Measurements from ENCODE around the gene PID1.
"Not testable (repeated sequence)": the region's sequence is repeated elsewhere in the genome, so short reads cannot be mapped to it uniquely, and the experiment has no call there.

Gene PID1

DNA sequence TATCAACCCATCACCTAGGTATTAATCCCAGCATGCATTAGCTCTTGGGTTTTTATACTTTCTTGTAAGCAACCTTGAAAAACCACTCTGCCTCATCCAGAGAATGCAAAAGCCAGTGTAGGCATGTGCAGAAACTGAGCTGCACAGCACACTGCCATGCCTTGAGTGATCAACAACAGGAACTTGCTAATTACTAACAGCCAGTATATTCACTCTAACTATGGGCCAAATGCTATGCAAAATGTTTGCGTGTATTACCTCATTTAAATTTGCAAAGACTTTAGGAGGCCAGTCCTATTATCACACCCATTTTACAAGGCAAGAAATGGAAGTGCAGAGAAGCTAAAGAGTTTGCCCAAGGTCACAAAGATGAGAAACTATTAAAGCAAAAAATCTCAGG is 169.8 kb downstream of the PID1 start:
- DNase-seq: no peak

DNA sequence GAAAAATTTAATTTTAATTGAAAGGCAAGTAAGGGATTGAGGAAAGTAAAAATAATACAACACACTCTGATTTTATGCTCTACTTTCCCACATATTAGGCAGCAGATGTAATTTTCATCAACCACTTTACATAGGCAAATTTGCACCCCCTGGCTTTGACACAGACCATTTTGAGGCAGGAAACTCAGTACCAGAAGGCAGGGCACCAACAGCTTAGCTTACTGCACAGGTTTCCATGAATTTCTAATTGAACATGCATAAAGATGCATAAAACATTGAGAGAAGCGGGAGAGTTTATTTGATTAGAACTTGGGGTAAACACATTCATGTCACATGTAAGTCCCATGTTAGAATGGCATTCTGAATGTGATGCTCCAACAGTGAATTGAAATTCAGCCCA is 171.9 kb downstream of the PID1 start:
- no peak for DNase-seq

- DNase-seq: no peak
These were observed 172.3 kb downstream of the PID1 start for GRCh38 chr2:229098801-229099200.

GRCh38 chr2:229096409-229097066 is 174.5 kb downstream of the PID1 start:
- DNase-seq: no peak

DNA sequence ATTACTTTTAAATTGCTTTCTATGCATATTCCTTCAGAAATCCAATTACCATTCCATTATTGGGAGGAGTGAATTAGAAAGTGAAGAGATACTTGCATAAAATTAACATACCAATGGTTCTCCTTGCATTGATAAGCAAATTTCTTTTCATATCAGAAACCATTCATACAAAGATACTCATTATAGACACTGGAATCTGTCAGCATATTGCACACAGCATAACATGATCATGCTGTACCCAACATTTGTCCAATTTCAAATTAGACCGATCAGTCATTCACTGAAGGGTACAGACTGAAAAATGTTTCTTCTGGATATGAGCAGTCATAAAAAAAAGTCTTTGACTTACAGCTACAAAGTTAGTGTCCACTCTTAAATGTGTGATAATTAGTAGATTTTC is 175.6 kb downstream of the PID1 start:
- no peak for DNase-seq

GRCh38 chr2:229090225-229090624 is 180.9 kb downstream of the PID1 start:
- DNase-seq: no peak

GRCh38 chr2:229089776-229090175 is 181.3 kb downstream of the PID1 start:
- no peak for DNase-seq

DNA sequence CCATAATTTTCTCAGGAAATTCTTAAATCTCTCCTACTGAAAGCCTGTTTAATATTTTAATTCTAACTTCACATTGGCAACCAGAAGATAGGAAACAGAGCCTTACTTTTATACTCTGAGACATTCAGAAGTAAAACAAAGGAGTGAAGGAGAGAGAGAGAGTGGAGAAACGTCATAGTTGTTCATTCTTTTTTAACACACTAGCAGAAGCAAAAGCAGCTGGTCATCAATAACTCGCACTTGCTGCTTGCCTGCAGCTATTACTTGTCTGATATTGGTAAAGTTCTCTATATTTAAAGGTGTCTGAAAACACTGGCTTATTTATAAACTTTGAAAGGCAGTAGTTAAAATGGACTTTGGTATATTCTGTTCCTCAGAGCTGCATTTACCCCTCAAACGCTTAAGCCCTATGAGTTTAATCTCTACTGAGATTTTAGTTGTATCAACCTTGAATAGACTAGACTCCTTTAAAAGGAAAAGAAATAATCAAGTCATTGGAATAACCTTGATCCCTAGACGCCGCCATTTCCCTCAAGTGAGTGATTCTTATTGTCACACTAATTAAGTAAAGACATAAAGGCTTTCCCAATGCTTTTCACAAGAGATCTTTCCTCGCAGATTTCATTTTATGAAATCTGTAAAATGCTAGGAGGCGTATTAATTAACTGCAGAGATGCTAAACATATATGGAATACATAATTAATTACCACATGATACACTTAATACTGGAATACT is 182.0 kb downstream of the PID1 start:
- DNase-seq: no peak

GRCh38 chr2:229088517-229088913 is 182.6 kb downstream of the PID1 start:
- no peak for DNase-seq

DNA sequence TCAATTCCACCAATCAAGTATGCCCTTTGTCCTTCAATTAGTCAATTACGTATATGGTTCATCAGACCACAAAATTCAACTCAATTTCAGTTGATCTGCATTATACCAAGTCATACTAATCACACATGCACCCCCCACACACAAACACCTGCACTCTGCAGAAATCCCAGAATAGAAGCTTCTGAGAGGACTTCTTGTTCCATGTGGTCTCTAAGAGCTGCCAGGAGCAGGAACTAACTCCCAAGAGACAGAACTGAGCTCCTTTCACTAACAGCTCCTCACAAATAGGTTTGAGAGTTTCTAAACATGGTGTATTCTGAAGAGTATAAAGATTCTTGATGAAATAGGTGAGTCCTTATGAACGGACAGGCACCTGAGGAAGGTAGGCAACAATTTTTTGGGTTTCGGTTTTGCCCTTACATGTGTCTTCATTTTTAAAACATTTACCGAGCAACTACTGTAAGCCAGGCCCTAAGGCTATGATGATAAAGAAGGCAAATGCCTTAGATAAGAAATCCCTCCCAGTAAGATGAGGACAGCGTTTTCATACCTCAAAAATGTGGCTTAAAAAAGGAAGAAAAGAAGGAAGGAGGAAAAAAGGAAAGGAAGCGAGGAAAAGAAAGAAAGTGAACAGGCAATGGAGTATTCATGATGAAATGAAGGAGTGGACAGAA is 183.1 kb downstream of the PID1 start:
- DNase-seq: no peak

GRCh38 chr2:229087267-229087666 is 183.8 kb downstream of the PID1 start:
- no peak for DNase-seq

DNA sequence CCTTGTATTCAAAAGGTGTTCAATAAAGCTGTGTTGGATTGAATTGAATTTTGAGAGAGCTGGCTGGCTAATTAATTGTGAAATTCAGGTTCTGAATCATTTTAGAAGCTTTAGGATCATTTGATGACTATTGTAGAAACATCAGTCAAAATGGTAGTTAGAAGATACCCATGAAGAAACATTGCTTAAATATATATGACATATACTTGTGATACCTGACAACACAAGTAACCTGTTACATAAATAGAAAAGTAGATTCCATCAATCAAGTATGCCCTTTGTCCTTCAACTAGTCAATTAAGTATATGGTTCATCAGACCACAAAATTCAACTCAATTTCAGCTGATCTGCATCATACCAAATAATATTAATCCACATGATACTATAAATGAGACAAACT is 185.6 kb downstream of the PID1 start:
- no peak for DNase-seq

DNA sequence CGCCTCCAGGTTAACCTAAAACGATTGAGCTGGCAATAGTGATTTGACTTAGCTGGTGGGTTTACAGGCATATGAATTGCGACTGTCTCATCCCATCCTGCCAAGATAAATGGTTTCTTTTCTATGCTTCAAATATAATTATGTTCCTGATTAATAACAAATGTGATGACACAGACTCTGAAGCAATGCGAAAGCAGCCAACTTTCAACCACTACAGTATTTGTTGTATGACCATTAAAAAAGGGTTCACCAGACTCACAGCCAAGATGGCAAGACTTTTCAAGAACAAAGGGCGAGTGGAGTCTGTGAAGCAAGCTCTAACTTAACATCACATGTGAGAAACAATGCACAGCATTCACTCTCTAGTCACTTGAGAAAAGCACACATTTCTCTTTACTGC is 186.6 kb downstream of the PID1 start:
- no peak for DNase-seq

DNA sequence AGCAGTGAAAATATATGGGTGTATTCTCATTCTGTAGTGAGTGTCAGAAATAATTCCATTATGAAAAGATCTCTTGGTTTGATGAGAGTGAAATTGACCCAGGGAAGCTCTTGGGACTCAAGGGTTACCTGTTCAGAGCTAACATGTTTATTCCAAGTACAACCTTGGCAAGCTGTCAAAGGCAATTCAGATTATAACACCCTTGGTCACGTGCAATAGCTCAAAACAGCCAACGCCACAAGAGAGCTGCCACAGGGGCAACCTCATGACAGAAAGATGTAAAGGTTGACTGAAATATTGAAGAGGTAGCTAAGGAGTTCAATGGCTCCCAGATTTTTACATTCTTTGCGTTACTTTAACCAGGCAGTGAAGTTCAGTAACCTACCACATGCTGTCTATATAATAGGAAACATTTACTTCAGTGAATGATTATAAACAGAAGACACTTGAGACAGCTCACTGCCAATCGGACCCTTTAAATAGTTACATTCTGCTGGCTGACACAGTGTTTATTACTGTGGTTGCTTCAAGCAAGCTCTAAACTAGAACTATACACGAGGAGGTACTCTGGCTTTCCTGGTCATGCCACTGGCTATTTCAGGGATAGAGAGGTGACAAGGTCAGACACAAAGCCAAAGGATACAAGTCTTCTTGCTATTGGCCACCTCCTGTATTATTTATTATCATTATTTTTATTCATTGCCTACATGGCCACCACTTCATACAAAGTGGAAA is 187.3 kb downstream of the PID1 start:
- no peak for DNase-seq

DNA sequence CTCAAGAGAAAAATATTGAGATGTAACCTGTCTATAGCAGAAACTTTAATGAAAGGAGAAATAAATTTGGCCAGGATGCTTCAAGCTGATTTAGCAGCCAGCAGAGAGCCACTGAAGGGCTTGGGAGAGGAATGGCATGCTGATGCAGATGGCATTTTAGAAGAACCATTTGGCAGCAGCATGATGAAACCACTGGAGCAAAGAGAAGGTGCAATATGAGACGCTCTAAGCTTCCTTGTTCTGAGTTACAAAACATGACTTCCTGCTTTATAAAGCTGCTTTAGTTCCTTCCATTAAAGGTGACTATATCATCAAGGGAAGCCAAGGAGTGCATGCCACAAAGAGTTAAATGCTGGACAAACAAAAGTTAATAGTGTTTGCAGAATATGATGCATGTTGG is 189.7 kb downstream of the PID1 start:
- DNase-seq: no peak

DNA sequence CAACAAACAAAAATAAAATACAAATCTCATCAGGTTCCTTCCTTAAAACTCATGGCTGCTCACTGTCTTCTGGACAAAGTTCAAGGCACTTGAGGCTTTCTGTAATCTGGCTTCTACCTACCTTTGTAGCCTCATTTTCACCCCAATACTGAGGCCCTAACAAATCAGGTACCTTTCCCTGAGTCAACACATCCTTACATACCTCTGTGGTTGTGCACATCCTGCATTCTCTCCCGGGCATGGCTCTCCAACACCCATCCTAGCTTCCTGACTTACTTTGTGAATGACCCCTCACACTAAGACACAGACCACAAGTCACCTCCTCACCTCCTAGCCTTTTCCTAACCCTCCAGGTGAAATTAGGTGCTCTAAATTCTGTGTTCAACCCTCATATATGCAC is 190.9 kb downstream of the PID1 start:
- DNase-seq: no peak

DNA sequence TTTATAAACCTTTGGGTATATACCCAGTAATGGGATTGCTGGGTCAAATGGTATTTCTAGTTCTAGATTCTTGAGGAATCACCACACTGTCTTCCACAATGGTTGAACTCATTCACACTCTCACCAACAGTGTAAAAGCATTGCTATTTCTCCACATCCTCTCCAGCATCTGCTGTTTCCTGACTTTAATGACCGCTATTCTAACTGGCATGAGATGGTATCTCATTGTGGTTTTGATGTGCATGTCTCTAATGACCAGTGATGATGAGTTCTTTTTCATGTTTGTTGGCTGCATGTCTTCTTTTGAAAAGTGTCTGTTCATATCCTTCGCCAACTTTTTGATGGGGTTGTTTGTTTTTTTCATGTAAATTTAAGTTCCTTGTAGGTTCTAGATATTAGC is 194.2 kb downstream of the PID1 start:
- not testable (repeated sequence) for DNase-seq

DNA sequence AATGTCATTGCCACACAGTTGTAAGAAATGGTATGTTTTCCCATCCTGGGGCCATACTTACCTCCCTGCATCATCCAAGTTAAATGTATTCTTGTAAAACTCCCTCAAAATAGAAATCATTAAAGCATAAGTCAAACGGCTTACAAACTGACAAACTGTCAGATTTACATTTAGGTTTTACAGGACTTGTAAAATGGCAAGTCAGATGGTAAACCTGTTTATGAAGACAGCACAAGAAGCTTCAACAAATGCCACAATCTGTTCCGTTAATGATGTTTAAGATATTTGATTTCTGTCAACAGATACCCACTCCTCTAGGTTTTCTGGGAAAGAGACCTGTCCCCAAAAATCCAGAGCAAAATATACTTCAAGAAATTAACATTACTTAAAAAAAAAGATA is 197.2 kb downstream of the PID1 start:
- no peak for DNase-seq

- no peak for DNase-seq
These were observed 199.7 kb downstream of the PID1 start for GRCh38 chr2:229071292-229071976.

DNA sequence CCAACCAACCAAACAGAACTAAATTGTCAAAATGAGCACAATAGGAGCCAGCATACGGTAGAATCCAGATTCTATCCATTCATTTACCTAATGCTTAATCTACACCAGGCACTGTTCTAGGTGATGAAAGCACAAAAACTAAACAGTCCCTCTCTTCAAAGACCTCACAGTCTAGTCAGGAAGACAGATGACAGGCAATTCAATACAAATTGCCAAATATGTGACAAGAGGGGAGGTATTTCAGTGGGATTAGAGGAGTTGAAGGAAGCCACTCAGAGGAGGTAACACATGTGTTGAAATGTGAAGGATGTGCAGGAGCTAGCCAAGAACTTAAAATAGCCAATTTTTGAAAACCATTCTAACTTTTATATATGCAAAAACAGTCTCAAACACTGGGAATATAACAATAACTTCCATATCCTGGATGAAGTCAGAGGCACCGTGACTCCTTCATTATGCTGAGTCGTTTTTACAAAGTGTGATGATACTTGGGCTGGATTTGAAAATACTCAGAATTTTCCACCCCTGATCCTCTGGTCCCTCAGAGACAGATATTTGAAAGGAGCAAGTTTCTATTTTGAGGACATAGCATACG is 204.9 kb downstream of the PID1 start:
- no peak for DNase-seq

DNA sequence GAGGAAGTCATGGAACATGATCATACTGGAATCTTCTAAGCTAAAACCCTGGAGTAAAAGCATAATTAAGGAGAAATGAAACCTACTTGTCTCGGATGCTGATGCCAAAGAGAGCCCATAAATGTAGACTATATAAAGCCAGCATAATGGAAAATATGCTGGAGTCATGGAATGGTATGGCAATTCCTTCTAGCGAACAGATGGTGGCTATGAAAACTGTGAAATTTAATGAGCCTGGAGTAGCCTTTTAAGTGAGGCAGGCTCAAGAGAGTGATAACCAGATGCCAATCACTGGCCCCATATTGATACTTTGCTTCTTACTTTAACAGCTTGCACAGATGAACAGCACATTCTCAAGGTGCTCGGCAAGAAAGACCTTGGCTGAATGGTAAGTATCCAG is 206.3 kb downstream of the PID1 start:
- no peak for DNase-seq

GRCh38 chr2:229060147-229060546 is 210.9 kb downstream of the PID1 start:
- no peak for DNase-seq
